SK-N-MC (cell line): Measurements from ENCODE around the gene CBLN1.

Experiments
- EZH2 ChIP-seq: fragments of 200-600 bp; sonication (generic); IDR thresholded peaks from one replicate; pipeline ENCODE4 v1.6.1; 2017; ENCODE audit warnings: antibody characterized with exemption
- POLR2AphosphoS5 ChIP-seq: IDR thresholded peaks from 2 replicates; pipeline ENCODE4 v1.6.1; 2012; ENCODE audit warnings: mild to moderate bottlenecking, low read depth, low read length, borderline replicate concordance

GRCh38 chr16:49330562-49331201, 49.0 kb upstream of the CBLN1 start:
- TF ChIP-seq POLR2AphosphoS5 (no peak), EZH2 (no peak)
